Jurkat, Clone E6-1 (cell line): ENCODE results near the gene ADAMTS9.

Source experiments
- DNase-seq: peaks from one replicate; pipeline ENCODE4 v3.0.0-alpha.2; 2011; ENCODE audit warnings: low read depth, low spot score
- H3K4me3 ChIP-seq: 2 replicates; pipeline ENCODE4 v1.5.1; 2011; ENCODE audit warnings: mild to moderate bottlenecking, low read length, control low read depth, moderate library complexity

Gene ADAMTS9

DNA sequence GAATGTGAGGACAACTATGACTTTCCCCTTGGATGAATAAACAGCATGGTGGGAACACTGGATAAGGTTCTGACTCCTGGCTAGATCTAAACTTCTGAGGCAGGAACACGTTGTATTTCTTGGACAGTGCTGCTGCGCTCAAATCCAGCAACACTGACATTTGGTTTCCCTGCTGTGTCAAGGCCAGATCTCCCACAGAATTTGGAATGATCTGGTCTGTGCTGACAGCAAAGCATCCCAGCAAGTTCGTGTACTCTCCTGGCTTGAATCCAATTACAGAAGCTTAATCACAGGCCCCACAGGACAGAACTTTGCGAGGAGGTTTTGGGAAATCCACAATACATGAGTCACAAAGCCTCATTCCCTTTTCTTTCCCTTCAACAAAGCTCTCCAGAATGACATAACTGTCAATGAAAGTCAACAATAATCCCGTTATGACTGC lies 92.5 kb downstream of the ADAMTS9 start:
- H3K4me3 ChIP-seq = no peak overlapping the region
- DNase-seq = no peak

DNA sequence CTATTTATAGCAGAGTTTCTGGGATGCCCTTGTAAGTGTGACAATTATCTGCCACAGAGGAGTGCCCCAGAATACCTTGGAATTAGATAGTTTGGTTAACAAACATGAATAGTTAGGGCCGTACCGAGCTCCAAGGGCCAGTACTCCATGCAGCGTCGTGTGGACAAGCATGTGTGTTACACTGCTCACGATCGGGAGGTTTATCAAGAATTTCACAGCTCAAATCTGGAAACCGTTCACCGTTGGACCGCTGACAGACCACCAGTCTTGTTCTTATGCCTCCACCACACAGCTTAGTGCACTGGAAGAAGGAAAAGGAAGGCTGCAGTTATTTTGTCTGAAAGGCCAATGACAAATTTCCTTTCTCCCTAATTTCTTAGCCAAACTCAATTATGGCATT lies 93.7 kb downstream of the ADAMTS9 start:
- H3K4me3 ChIP-seq = no peak overlapping the region
- DNase-seq = no peak

DNA sequence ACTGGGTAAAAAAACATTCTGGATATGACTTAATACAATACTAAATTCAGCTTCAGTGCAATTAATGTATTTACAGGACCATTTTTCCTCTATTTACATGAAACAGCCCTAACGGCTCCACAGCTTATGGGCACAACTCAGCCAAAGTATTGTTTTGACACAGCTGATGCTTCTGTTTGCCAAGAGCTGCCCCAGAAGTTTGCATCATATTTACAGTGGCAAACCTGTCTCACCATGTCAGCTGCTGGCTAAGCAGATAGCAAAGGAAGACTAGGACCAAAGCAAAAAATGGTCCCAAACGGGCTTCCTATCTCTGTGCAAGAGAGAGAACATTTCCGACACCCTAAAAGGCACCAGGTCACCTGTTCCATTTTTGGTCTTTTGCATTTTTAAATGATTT lies 94.5 kb downstream of the ADAMTS9 start:
- H3K4me3 ChIP-seq = no peak overlapping the region
- DNase-seq = no peak

DNA sequence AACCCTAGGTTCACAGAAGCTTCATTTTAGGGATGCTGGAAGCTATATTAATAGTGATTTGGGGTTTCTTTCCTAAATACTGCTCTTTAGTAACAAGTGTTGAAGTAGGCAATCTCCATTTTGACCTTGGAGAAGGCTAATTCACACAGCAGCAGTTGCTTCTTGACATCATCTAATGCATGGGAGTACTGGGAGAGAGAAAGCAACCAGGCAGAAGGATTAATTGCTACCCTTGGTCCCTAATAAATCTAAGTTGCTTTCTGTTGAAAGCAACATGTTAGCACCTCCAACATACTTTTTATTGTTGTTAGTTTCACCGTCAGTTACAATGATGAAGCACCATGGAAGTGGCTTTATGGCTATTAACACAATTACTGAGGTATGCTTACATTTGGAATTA lies 96.2 kb downstream of the ADAMTS9 start:
- H3K4me3 ChIP-seq = no peak overlapping the region
- no peak for DNase-seq

DNA sequence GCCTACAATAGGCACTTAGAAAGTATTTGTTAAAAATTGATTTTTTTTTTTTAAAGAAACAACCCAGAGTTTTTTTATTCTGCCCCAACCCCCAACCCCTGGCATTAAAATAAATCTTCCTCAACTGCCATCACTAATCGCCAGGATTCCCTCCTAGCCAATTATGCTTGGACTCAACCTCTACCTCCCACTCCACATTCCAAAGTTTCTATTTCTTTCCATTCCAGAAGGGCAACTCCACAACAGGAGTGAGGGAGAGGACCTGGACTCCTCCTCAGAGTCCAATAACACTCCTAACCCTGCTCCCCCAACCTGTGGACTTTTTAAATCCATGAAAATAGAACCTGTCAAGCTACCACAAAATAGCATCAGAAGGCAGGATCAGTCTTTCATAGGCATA lies 99.4 kb downstream of the ADAMTS9 start:
- no peak for DNase-seq

DNA sequence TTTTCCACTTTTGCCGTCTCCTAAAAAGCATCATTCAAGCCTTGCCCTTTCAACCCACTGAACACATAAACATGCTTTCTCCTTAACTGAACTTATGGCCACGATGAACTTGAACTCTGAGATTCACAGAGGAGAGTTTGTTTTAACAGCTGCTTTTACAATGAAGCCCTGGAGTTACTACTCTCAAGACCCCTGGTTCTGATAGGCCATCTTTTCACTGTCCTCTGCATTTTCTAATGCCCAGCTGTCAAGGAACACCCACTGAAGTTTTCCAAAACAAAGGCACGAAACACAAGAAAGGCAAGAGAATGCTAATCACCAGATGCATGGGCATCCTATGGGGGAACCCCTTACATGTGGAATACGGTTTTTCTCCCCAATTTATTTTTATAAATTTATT lies 100.8 kb downstream of the ADAMTS9 start:
- H3K4me3 ChIP-seq = no peak overlapping the region
- no peak for DNase-seq

More for the DNA sequence above, 99.4 kb downstream of the ADAMTS9 start:
- no peak overlapping the region for H3K4me3 ChIP-seq

DNA sequence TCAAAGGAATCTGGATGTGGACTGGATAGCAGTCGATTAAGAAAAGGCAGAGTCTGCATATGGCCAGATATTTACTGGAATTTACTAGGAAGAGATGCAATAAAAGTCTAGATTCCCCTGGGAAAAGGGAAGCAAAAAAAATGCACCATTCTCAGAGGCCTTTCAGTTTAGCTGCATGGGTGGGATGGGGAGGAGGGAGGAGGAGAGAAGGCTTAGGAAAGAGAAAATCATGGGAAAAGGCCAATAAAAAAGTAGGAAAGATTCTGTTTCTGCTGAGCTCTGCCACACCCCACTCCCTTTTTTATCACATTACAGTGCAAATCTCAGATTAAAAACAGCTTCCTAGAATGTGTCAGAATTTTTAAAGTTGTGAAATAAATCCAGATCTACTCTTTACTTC lies 103.6 kb downstream of the ADAMTS9 start:
- H3K4me3 ChIP-seq = no peak overlapping the region
- DNase-seq = no peak

DNA sequence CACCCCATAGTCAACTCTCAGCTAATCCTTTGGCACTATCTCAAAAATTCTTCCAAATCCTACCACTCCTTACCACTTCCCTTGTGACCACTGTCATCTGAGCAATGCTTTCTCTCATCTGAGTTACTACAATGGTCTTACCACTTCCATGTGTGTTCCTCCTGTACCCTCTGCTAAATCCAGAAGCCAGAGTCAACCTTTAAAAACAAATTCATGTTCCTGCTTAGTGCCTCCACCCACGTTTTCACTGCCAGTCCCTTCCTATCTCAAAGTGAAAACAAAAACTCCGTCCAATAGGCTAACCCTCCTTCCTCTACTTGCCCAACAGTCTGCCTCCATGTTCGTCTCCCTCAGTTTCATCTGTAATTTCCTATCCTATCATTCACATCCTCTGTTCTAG lies 109.0 kb downstream of the ADAMTS9 start:
- H3K4me3 ChIP-seq = no peak overlapping the region
- no peak for DNase-seq

DNA sequence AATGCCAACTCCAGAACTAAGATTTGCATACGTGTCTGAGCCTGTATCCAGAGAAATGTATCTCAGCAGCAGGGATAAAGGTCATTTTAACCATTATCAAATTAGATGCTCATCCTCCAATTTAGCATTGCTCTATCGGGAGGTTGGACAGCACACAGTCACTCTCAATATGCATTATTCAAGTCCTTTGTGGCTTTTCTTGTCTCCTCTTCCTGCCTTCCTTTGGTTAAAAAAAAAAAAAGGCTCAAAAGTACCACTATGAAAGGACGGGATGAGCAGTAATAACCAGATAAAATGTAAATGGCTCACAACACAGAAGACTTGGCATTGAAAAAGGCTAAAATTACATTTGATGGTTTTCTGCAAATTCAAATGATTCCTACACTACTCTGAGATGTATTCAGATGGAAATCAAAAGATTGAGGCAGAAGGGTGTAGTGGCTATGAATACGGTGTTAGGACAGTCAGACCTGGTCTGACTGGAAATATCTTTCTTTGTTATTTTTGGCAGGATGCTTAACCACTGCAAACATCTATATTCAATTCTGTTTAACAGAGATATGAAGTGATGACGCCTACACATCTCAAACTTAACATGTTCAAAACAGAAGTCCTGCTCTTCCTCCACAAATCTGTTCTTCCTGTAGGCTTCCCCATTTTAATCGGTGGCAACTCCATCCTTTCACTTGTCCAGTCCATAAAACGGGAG lies 109.6 kb downstream of the ADAMTS9 start:
- H3K4me3 ChIP-seq = no peak overlapping the region
- no peak for DNase-seq

DNA sequence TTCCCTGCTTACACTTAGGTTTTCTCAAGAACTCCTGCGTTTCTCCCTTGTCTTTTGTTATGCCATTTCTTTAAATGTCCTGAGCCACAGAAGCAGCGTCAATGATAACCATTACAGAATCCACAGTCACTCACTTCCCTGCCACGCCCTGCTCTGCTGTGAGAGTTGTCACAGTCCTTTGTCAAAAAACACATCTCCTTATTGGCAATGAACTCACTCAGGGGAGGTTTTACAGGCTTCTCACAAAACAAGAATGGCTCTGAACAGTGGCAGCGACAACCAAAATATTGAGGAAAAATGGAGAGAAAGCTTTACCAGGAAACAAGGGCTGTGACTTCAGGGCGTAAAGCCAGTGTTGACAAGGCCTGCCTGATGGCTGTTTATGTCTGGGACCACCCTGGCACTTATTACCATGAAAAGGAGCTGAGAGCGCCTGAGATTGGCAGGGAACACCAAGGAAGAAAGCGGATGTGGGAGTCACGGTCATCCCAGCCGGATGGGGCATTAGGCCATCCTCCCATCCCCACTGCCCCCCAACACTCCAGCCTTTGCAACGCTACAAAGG lies 111.5 kb downstream of the ADAMTS9 start:
- no peak overlapping the region for H3K4me3 ChIP-seq
- DNase-seq = no peak

DNA sequence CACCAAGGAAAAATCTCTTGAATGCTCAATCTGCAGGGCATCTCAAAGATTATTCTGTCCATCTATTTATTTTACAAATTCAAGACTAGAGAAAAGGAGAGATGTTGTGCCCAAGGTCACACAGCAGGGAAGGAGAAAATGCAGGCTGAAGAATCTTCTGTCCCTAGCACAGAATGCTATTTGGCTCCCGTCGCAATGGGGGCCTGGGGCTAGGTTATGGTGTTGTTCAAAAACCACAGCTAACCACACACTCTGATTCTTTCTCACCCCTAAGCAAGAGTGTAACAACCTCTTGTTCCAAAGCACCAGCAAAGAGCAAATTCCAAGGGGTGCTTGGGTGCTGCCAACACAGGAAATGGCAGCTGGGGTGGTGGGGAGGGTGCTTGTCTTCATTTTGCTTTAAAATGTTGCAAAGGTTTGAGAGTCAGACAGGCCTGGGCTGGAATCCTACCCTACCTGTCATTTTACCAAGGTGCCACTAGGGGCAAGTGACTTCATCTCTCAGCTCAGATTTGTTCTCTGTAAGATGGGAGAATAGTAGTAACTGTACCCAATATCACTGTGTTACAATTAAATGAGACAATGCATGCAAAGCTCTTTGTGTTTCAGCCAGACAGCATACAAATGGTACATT lies 112.5 kb downstream of the ADAMTS9 start:
- peak; percentile 33 for DNase-seq
- no peak overlapping the region for H3K4me3 ChIP-seq

DNA sequence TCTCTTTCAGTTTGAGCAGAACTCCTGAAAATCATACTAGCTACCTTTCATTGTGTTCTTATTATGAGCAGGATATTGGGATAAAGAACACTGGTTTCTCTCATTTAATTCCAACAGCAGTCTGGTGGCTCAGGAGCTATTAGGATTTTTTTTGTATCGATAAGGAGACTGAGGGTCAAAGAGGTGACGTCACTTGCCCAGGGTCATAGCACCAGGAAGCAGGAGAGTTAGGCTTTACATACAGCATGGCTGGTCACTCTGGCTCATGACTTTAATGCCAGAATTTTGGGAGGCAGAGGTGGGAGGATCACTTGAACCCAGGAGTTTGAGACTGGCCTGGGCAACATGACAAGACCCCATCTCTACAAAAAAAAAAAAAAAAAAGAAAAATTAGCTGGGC lies 113.6 kb downstream of the ADAMTS9 start:
- no peak overlapping the region for H3K4me3 ChIP-seq
- DNase-seq = no peak

DNA sequence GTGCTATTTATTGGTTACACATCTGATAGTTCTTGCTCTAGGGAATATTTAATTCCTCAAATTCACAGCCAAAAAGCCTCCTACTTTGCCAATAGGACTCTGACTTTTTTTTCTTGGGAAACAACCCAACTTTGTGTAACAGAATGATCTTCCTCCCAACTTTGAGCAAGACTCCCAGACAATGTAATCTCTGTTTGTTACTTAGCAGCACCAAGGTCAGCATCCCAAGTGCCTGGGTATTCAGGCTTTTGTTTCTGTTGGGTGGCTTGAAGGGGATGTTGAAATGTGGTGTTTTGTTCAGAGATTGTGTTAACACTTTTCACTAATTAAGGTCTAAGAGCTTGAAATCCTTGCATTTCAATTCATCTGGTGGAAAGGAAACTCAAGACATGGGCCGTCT lies 115.8 kb downstream of the ADAMTS9 start:
- no peak overlapping the region for H3K4me3 ChIP-seq
- DNase-seq = no peak

DNA sequence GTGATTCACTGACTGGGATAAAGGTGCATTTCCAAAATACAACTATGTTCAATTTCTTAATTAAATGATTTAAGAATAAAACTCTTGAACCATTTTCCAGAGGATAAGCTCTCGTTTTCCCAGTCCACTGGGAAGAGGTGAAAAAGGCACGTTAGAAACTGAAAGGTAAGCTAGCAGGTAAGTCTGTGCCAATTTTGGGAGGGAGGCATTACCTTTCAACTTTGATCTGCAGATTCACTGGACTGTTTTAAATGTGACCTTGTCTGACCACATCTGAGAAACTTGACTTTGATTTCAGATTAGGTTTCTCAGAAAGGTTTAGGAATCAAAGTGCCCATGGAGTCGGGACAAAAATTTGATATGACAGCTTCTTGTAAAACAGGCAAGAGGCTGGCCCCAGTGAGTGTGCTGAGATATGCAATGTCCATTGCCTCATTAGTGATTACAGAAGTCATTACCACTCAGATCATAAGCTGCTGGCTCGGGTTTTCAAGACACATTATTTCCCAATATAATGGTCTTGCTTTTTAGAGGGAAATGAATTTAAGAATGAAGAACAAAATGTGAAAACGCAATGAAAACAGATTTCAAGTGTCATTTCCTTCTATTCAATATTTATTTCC lies 118.8 kb downstream of the ADAMTS9 start:
- DNase-seq = no peak

DNA sequence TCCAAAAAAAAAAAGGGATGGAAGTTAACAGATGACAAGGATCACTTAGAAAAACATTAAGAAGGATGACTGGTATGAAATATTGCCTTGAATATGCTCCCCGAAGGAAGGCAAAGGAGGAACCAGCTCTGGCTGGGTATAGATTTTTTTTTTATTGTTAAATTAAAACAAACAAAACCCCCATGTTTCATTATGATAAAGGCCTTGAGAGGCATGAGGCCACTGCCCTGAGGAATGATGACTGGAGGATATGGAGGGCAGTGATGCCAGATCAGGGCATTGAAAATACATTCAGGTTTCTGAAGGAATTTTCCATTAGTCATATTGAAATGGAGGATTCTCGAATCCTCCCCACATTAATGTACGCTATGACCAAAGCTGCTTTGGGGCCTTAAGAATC lies 120.9 kb downstream of the ADAMTS9 start:
- DNase-seq = no peak
- H3K4me3 ChIP-seq = no peak overlapping the region

More for the DNA sequence above, 118.8 kb downstream of the ADAMTS9 start:
- no peak overlapping the region for H3K4me3 ChIP-seq

DNA sequence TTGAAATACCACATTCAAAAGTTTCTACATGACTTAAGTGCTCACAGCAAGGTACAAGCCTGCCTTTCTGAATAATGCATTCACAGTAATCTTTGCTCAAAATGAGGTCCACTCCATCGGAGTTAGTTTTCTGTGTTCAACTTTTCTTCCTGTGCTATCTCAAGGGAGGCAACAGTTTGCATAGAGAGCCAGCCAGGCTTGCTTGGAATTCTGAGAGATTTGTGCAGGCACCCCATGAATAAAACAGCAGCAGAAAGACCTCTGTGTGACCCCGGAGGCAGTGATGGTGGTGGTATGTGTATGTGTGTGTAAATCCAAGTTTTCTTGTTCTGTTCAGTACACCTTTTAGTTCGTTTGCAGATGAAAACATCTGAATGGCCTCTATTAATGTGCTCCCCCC lies 124.0 kb downstream of the ADAMTS9 start:
- no peak for DNase-seq
- H3K4me3 ChIP-seq = no peak overlapping the region

DNA sequence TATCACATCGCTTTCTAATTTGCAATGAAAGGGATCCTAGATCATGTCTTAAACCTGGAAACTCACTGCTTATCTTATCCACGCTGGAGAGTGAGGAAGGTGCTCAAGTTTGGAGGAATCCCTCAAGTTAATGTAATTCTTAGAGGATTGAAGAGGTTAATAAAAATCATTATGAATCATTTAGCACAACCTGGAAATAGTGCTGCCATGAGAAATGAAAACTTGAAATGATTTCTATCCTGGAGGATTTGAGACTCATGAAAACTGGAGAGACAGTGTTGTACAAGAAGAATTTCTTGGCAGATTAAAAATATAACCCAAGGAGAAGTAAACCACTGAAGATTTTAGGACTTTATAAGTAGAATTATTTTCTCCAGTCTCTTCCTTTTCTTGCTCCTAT lies 125.9 kb downstream of the ADAMTS9 start:
- no peak for DNase-seq
- no peak overlapping the region for H3K4me3 ChIP-seq

DNA sequence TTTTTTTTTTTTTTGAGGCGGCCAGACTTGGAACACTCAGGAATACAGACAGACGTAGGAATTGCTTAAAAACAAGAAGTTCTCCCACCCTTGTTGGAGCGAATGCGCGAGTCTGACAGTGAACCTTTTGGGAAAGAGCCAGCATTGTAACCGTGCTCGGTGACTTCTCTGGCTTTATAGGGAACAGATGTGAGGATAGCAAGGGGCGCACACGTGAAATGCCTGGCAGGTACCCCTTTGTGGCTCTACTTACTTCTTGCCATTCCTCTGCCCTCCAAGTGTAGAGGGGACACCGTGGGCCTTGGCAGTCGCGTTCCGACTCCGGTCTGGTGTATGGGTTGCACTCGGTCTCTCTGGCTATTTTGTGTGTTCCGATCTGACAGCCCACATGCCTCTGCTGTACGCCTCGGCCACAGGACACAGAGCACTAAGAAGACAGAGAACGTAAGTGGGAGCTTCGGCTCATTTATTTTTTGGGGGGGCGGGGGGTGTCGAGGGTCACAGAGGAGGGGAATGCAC lies 126.4 kb downstream of the ADAMTS9 start:
- no peak overlapping the region for H3K4me3 ChIP-seq
- DNase-seq = no peak

DNA sequence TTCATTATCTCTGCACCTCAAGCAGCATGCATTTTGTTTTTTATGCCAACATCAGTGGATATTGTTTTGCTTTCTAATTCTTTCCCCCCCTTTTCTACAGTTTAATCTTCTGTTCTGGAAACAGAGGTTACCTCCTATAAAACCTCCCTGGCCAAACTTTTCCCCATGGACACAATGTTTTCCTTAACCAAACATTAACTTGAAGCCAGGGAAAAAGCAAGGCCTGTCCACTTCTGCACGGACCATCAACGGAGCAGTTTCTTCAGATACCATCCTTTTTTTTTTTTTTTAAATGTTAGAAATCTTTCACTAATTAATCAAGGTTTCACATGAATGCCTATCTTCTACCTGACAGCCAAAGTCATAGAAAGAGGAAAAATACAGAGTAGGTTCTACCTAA lies 127.0 kb downstream of the ADAMTS9 start:
- H3K4me3 ChIP-seq = no peak overlapping the region
- no peak for DNase-seq

DNA sequence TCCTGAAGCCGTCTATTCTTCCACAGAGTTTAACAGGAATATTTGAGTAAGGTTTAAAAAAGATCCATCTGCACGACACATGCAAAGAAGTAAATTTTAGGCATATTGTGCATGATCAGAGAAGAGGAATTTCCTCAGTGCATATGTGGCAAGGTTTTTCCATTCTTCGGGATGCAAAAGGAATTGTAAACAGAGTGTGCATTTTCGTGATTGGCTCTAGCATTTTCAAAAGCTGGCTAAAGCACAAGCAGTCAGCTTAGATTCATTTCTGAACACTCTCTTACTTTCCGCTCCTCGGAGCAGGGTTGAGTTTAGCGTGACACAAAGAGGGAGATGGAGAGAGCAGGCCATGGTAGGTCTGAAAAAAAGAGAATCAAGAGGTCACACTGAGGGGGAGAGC lies 128.2 kb downstream of the ADAMTS9 start:
- no peak for DNase-seq
- no peak overlapping the region for H3K4me3 ChIP-seq
